Pulmonary artery endothelial cell (primary cell): Measurements from ENCODE around the gene BTAF1. TPM values are rescaled to one million over a fixed set of nuclear protein-coding genes. Genes with fewer than 3 reads are reported as not detected.

Experiments
- DNase-seq: peaks from one replicate; pipeline ENCODE4 v3.0.0-alpha.2; 2011; ENCODE audit warnings: low read depth, low spot score
- total RNA-seq: library from RNA; depleted of rRNA; stranded (reverse); fragments of >200 nt; gene quantifications from 2 replicates; pipeline ENCODE4 v1.2.3, GENCODE V29; 2014

The BTAF1 gene
- total RNA-seq, 1 donor from 2014 or later = 30.6 TPM

DNA sequence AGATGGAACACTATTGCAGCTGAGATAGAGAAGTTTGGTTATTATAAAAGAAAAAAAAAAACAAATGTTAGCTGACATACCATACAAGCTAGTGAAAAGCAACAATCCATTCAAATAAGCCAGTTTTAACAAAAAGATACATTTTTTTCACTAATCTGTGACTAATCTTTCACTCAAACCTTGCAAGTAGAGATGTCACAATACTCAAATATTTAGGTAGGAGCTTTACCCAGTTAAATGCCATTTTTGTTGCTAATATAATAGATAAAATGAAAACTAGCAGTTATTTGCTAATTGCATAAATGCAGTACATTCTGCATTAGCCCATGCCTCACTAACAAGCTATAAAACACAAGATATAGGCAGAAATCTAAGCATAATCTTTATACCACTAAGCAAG is 123.6 kb downstream of the BTAF1 start:
- no peak for DNase-seq

DNA sequence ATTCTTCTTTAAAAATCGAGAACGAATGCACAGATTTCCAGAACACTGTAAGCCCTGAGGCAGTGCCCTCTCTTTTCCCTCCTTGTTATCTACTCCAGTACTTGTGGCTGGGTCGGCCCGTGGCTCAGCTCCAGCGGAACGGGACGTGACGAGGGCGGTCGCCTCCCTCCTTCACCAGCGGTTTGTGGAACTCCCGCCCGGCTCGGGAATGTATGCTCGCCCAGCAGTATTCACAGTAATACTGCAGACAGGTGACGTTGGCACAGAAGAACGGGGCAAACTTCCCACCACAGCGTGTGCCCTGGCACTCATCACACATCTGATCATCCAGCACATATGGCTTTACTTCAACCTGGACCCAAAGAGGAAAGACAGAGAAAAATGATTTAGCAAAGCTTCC is 128.5 kb downstream of the BTAF1 start:
- no peak for DNase-seq

DNA sequence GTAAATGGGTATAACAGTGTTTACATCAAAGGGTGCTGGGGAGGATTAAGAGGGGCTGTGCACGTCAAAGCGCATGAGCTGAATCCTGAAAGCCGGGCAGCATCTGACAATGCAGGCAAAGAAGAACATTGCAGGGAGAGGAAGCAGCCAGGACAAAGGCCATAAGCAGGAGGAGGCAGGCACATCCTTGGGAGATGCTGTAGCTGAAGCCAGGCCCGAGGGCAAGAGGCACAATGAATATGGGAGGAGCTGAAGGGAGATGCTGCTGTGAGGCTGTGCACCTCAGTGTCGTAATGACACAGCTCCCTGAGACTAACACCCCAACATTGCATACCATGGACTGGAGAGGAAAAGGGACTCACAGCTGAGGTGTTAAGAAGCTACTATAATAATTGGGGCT is 129.2 kb downstream of the BTAF1 start:
- no peak for DNase-seq

DNA sequence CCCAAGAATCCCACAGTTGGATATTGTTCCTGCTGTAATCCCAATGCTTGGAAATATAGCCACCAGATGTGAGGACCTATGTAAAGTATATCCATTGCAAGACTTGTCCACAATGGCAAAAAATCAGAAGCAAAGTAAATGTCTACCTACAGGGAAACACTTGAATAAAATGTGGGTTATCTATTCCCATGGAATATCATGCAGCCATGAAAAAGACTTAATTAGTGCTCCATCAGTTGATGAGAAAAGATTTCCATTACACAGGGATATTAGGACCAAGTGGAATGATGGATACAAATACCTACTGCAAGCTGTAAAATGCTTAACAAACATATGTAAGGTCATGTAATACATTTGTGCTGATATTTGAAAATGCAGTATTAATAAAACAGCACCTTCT is 131.2 kb downstream of the BTAF1 start:
- no peak for DNase-seq

DNA sequence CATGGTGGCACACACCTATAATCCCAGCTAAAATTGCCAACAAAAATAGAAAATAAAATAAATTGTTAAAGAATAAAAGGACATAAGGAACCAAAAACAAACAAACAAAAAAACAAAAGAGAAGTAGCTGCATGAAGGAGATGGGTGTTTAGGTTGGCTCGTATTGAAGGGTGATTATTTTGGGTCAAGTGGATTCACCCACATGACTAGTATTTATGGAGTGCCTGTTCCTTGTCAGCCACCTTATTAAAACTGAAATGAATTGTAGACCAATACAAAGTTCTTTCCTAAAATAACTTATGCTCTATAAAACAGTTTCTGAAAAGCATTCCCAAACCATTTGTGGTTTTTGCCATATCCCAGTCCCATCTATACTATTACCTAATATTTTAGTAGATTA is 138.7 kb downstream of the BTAF1 start:
- DNase-seq = no peak

DNA sequence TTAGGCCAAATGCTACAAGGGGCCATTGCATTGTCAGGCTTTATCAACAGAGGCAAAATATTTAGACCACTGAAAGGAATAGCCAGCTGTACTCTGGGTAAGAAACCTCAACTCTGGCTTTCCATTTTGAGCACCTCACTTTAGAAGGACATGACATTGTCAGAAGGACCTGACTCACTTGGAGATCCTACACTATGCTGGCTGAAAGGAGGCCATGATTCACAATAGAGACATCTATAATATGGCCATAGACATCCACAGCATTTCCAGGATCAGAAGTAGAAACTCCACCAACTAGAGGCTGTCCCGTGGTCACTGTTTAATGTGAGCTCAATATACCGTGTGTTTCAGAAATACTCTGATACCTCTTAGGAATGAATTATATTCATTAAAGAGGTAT is 140.9 kb downstream of the BTAF1 start:
- no peak for DNase-seq

DNA sequence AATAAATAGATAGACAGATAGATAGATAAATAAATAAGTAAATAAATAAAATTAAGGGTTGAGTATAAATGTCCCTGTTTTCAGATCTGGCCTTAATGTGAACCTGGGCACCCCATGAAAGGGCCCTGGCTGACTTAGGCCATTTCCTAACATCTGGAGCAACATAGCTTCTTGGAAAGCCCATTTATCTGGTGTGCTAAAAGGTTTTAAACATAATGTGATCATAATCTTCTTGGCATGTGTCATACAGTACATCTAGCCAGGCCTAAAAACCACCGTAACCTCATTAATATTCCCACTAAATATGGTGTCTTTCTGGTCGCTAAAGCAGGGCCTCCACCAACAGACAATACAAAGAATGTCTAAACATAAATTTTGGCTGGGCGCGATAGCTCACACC is 142.8 kb downstream of the BTAF1 start:
- no peak for DNase-seq

DNA sequence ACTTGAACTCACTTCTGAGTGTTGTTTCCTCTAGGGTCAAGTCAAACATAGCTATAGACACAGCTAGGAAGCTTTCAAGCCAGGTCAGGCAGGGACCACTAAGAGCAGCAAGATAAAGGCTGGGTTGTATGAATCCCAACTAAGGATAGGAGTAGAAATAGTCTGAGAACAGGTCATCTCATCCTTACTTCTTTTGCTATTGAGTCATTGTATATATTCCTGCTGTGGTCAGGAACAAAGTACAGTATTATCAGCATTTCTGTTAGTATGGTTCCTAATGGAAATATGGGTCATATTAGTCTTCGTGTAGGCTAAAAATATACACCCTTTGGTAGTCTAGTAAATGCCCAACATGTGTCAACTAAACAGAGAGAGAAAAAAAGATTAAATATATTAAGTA is 145.3 kb downstream of the BTAF1 start:
- DNase-seq = no peak

DNA sequence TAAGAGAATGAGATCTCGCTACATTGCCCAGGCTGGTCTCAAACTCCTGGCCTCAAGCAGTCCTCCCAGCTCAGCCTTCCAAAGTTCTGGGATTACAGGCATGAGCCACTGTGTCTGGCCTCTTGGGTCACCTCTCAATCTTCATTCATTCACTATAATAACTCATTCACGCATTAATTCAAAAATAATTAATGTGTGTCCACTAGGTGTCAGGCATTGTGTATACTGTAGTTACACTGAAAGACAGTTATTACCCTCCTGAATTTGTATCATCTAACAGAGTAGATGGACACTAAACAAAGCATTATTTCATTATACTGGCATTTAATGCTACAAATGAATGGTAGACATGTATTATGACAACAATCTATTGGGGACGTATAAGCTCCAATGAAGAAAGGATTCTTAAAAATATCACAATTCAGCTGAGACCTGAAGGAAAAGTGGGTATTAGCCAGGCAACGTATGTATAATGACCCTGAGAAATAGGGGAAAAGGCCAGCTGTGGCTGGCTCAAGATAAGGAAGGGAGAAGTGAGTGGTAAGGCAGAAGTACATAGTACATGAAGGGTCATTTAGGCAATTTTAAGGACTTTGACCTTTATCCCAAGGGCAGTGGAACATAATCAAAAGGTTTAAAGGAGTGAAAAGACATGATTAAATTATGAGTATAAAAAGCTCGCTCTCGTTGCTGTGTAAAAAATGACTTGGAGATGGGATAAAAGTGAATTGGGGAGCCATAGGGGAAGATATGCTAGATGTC is 150.7 kb downstream of the BTAF1 start:
- DNase-seq = no peak

DNA sequence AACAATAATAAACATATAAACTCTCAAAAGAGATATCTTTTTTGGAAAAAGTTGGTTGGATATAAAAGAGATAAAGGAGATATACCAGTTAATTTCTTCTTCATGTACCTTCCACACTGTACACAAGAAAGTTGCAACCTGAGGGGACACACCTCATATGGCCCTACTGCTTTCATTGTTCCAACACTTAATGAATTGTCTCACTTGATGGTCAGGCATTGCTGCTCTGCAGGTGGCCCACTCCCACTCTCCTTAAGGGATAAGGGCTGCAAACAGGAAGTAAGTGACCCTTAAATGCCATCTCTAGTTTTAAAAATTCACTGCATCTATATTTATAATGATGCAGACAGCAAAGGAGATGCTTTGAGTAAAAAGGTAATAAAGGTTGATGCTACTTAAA is 152.3 kb downstream of the BTAF1 start:
- DNase-seq = no peak

DNA sequence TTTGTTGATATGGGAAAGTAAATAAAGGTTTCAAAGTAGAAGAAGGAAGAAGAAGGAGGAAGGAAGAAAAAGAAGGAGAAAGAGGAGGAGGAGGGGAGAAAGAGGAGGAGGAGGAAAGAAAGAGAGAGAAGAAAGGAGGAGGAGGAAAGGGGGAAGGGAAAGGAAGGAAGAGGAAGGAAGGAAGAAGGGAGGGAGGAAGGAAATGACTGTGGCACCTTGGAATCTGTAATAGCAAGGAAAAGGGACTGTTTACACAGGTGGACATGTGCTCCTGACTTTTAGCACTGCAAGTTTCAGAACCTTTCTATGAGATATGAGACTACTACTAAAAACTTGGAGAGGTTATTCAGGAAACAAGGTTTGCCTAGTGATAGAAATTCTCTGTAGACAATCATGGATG is 153.2 kb downstream of the BTAF1 start:
- DNase-seq = no peak

DNA sequence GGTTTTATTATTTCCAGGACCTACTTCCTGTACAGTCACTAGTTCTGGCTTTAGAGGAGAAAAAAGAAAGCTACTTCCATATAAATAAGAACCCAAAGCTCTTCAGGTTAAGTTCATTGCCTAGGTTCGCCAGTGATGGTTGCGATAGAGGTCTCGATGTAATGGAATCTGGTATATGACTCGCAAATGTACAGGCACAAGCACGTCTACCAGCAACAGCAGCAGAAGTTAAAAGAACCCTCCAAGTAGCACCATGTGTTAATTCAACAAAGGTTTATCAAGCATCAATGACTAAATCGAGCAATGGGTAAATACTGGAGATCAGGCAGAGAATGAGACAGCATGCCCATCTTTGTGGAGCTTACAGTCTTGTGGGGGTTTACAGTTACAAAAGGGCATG is 155.4 kb downstream of the BTAF1 start:
- DNase-seq = no peak

Other genes starting within 250 kb of the BTAF1 start
- 54.0 and 58.0 TPM in 2 replicates for gene TNKS2, start 125.3 kb upstream of the BTAF1 start, total RNA-seq
- 0.20 and 0.28 TPM in 2 replicates for gene FGFBP3, start 14.3 kb upstream of the BTAF1 start, total RNA-seq